ENCODE results near the gene MMP13. TPM values are rescaled to one million over a fixed set of nuclear protein-coding genes. Genes with fewer than 3 reads are reported as not detected.
"Not testable (repeated sequence)": the region's sequence is repeated elsewhere in the genome, so short reads cannot be mapped to it uniquely, and the experiment has no call there.

MMP13 gene
- total and polyA plus RNA-seq, 2 donors (not counting 1 experiment from before 2014, with no cell fraction given): not detected

DNA sequence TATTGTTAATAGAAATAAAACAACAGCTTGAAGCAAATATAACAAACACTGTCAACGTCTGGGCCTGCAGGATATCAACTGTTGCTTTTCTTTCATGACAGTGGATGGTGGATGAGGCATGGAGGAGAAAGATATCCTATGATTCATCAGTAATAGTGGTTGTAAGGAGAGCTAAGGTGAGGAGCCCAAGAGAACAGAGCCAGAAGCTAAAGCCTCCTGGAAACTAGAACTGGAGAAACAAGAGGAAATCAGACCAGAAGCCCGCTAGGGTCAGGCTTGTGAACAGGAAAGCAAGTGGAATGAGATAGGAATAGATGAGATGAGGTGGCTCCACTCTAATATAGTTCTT lies 43.1 kb downstream of the MMP13 start:
- POLR2A ChIA-PET: no interaction called here
- Histone ChIP-seq H3K4me1 (ENCODE audit: control insufficient read depth in 2 of 2, insufficient read depth in 2 of 2, low read length in 2 of 2) (no peaks in the 10 kb centered on the region), H3K79me2 (ENCODE audit: control insufficient read depth, insufficient read depth, low read length) (no peaks in the 10 kb centered on the region), H3K4me3 (ENCODE audit: control extremely low read depth in 1 of 5, extremely low read depth in 1 of 5, insufficient read depth in 1 of 5, low read depth in 2 of 5, low read length in 4 of 5) (no peak overlapping the region), H3K36me3 (replicated peaks in 1 of 2; ENCODE audit: control extremely low read depth in 1 of 2, control insufficient read depth in 1 of 2, extremely low read depth in 1 of 2, insufficient read depth in 2 of 2, low read length in 1 of 2) (no peaks in the 10 kb centered on the region), H3K9ac (ENCODE audit: low read length) (no peak overlapping the region), H3K4me2 (replicated peaks; ENCODE audit: low read depth, low read length, poor library complexity, severe bottlenecking) (no peak overlapping the region), H3K27me3 (replicated peaks in 1 of 4; ENCODE audit: control extremely low read depth in 1 of 4, control insufficient read depth in 3 of 4, insufficient read depth in 4 of 4, low read length in 3 of 4) (peaks cover 0 to 9% (median 0%) of the 10 kb centered on the region in 4 experiments), H2AFZ (ENCODE audit: insufficient read depth, low read depth, low read length, poor library complexity, severe bottlenecking) (no peak overlapping the region), H3K27ac (ENCODE audit: low read length in 2 of 2) (no peak overlapping the region), H3K9me3 (ENCODE audit: control extremely low read depth in 1 of 3, control insufficient read depth in 2 of 3, insufficient read depth in 1 of 3, low read length in 2 of 3) (no peaks in the 10 kb centered on the region), H4K20me1 (ENCODE audit: control insufficient read depth, insufficient read depth, low read length, poor library complexity, severe bottlenecking) (no peaks in the 10 kb centered on the region)
- CTCF ChIA-PET: no interaction called here
- ATAC-seq (ENCODE audit: low read depth) (no peak), DNase-seq (no peak)
- TF ChIP-seq EZH2 (IDR thresholded peaks at IDR 0.05; ENCODE audit: borderline replicate concordance, insufficient read depth, low read depth, low read length, poor library complexity, severe bottlenecking): no peak
- TF ChIP-seq, protein P1, sequence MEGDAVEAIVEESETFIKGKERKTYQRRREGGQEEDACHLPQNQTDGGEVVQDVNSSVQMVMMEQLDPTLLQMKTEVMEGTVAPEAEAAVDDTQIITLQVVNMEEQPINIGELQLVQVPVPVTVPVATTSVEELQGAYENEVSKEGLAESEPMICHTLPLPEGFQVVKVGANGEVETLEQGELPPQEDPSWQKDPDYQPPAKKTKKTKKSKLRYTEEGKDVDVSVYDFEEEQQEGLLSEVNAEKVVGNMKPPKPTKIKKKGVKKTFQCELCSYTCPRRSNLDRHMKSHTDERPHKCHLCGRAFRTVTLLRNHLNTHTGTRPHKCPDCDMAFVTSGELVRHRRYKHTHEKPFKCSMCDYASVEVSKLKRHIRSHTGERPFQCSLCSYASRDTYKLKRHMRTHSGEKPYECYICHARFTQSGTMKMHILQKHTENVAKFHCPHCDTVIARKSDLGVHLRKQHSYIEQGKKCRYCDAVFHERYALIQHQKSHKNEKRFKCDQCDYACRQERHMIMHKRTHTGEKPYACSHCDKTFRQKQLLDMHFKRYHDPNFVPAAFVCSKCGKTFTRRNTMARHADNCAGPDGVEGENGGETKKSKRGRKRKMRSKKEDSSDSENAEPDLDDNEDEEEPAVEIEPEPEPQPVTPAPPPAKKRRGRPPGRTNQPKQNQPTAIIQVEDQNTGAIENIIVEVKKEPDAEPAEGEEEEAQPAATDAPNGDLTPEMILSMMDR (IDR thresholded peaks at IDR 0.05): no peak
- WGBS (ENCODE audit: insufficient coverage): no CpG with 5 or more reads among the region's 2 CpGs
- H3K4me3 Mint-ChIP-seq: no peak overlapping the region
- peaks cover 15% of the 10 kb centered on the region for H3K27me3 Mint-ChIP-seq
- H3K9me3 Mint-ChIP-seq (ENCODE audit: insufficient read depth): no peaks in the 10 kb centered on the region
- intact Hi-C loops (cut with micrococcal nuclease): no loop called here
- no peaks in the 10 kb centered on the region for H3K4me1 Mint-ChIP-seq
- no peak overlapping the region for H3K27ac Mint-ChIP-seq

DNA sequence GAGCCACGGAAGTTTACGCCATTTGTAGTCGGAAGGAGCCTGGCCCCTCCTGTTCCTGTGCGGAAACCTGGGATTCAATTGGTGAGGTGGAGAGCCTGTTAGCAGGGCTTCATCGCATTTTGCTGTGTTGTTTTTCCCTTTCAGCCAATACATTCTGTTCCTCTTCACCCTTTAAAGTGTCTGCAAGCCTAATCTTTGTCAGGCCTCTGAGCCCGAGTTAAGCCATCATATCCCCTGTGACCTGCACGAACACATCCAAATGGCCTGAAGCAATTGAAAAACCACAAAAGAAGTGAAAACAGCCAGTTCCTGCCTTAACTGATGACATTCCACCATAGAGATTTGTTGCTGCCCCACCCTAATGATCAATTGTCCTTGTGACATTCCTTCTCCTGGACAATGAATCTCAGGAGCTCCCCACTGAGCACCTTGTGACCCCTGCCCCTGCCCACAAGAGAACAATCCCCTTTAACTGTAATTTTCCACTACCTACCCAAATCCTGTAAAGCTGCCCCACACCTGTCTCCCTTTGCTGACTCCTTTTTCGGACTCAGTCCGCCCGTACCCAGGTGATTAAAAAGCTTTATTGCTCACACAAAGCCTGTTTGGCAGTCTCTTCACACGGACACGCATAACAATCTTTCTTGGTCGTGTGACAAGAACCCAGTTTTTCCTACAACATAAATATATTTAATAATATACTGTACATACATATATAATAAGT lies 43.6 kb downstream of the MMP13 start:
- Histone ChIP-seq H3K36me3 (replicated peaks in 1 of 2; ENCODE audit: control extremely low read depth in 1 of 2, control insufficient read depth in 1 of 2, extremely low read depth in 1 of 2, insufficient read depth in 2 of 2, low read length in 1 of 2) (no peaks in the 10 kb centered on the region), H3K4me2 (replicated peaks; ENCODE audit: low read depth, low read length, poor library complexity, severe bottlenecking) (no peak overlapping the region), H2AFZ (ENCODE audit: insufficient read depth, low read depth, low read length, poor library complexity, severe bottlenecking) (no peak overlapping the region), H3K4me3 (ENCODE audit: control extremely low read depth in 1 of 5, extremely low read depth in 1 of 5, insufficient read depth in 1 of 5, low read depth in 2 of 5, low read length in 4 of 5) (no peak overlapping the region), H3K27ac (ENCODE audit: low read length in 2 of 2) (no peak overlapping the region), H3K27me3 (replicated peaks in 1 of 4; ENCODE audit: control extremely low read depth in 1 of 4, control insufficient read depth in 3 of 4, insufficient read depth in 4 of 4, low read length in 3 of 4) (peaks cover 0 to 9% (median 0%) of the 10 kb centered on the region in 4 experiments), H4K20me1 (ENCODE audit: control insufficient read depth, insufficient read depth, low read length, poor library complexity, severe bottlenecking) (no peaks in the 10 kb centered on the region), H3K9ac (ENCODE audit: low read length) (no peak overlapping the region), H3K79me2 (ENCODE audit: control insufficient read depth, insufficient read depth, low read length) (no peaks in the 10 kb centered on the region), H3K9me3 (ENCODE audit: control extremely low read depth in 1 of 3, control insufficient read depth in 2 of 3, insufficient read depth in 1 of 3, low read length in 2 of 3) (no peaks in the 10 kb centered on the region), H3K4me1 (ENCODE audit: control insufficient read depth in 2 of 2, insufficient read depth in 2 of 2, low read length in 2 of 2) (no peaks in the 10 kb centered on the region)
- Mint-ChIP-seq H3K4me1 (no peaks in the 10 kb centered on the region), H3K4me3 (no peak overlapping the region), H3K27me3 (peaks cover 15% of the 10 kb centered on the region), H3K27ac (no peak overlapping the region), H3K9me3 (ENCODE audit: insufficient read depth) (no peaks in the 10 kb centered on the region)
- 88% methylated on average over 7 of the region's 13 CpGs for WGBS (ENCODE audit: insufficient coverage)
- ATAC-seq (ENCODE audit: low read depth): no peak
- CTCF ChIA-PET: no interaction called here
- DNase-seq: no peak
- TF ChIP-seq EZH2 (IDR thresholded peaks at IDR 0.05; ENCODE audit: borderline replicate concordance, insufficient read depth, low read depth, low read length, poor library complexity, severe bottlenecking): no peak
- TF ChIP-seq, protein P1 (IDR thresholded peaks at IDR 0.05): no peak
- intact Hi-C loops (cut with micrococcal nuclease): no loop called here
- POLR2A ChIA-PET: no interaction called here

- intact Hi-C loops (cut with micrococcal nuclease); CTCF ChIA-PET; H3K27ac Mint-ChIP-seq; H4K20me1 ChIP-seq (ENCODE audit: control insufficient read depth, insufficient read depth, low read length, poor library complexity, severe bottlenecking); H3K4me3 ChIP-seq (ENCODE audit: control extremely low read depth in 1 of 5, extremely low read depth in 1 of 5, insufficient read depth in 1 of 5, low read depth in 2 of 5, low read length in 4 of 5); H3K9me3 ChIP-seq (ENCODE audit: control extremely low read depth in 1 of 3, control insufficient read depth in 2 of 3, insufficient read depth in 1 of 3, low read length in 2 of 3); H3K27ac ChIP-seq (ENCODE audit: low read length in 2 of 2); H3K9me3 Mint-ChIP-seq (ENCODE audit: insufficient read depth); H3K4me2 ChIP-seq (replicated peaks; ENCODE audit: low read depth, low read length, poor library complexity, severe bottlenecking); H3K4me1 Mint-ChIP-seq; H3K9ac ChIP-seq (ENCODE audit: low read length); H3K4me1 ChIP-seq (ENCODE audit: control insufficient read depth in 2 of 2, insufficient read depth in 2 of 2, low read length in 2 of 2); H2AFZ ChIP-seq (ENCODE audit: insufficient read depth, low read depth, low read length, poor library complexity, severe bottlenecking); H3K4me3 Mint-ChIP-seq; H3K36me3 ChIP-seq (replicated peaks in 1 of 2; ENCODE audit: control extremely low read depth in 1 of 2, control insufficient read depth in 1 of 2, extremely low read depth in 1 of 2, insufficient read depth in 2 of 2, low read length in 1 of 2); H3K27me3 ChIP-seq (replicated peaks in 1 of 4; ENCODE audit: control extremely low read depth in 1 of 4, control insufficient read depth in 3 of 4, insufficient read depth in 4 of 4, low read length in 3 of 4); DNase-seq; ATAC-seq (ENCODE audit: low read depth); H3K79me2 ChIP-seq (ENCODE audit: control insufficient read depth, insufficient read depth, low read length); POLR2A ChIA-PET: not testable (repeated sequence)
- 97% methylated on average over 4 of the region's 5 CpGs for WGBS (ENCODE audit: insufficient coverage)
- peaks cover 15% of the 10 kb centered on the region for H3K27me3 Mint-ChIP-seq
Observed at GRCh38 chr11:102905848-102906247, 49.7 kb downstream of the MMP13 start.

All from B cell (primary cell).